ENCODE results near the gene RYK. TPM values are rescaled to one million over a fixed set of nuclear protein-coding genes. Genes with fewer than 3 reads are reported as not detected.
"Not testable (repeated sequence)": the region's sequence is repeated elsewhere in the genome, so short reads cannot be mapped to it uniquely, and the experiment has no call there.

Gene RYK
- total RNA-seq, 1 experiment from 2014 or later = 107 TPM

- no peak for DNase-seq
- Histone ChIP-seq H3K36me3 (no peaks in the 10 kb centered on the region; the same call in 1 of the 2 replicates), H3K9me3 (no peaks in the 10 kb centered on the region), H3K27me3 (no peaks in the 10 kb centered on the region), H3K4me3 (no peak overlapping the region)
Observed at GRCh38 chr3:134236505-134237170, 14.0 kb downstream of the RYK start.

GRCh38 chr3:134235577-134236076, 15.0 kb downstream of the RYK start:
- no peaks in the 10 kb centered on the region for H3K27me3 ChIP-seq
- DNase-seq = no peak
- no peaks in the 10 kb centered on the region for H3K9me3 ChIP-seq
- H3K36me3 ChIP-seq = no peaks in the 10 kb centered on the region; the same call in 1 of the 2 replicates
- H3K4me3 ChIP-seq = no peak overlapping the region

GRCh38 chr3:134232951-134233350, 17.7 kb downstream of the RYK start:
- Histone ChIP-seq H3K9me3 (0 out of 2 replicates have a peak, but pooled peaks cover 1% of the 10 kb centered on the region), H3K27me3 (no peaks in the 10 kb centered on the region), H3K36me3 (no peaks in the 10 kb centered on the region; the same call in 1 of the 2 replicates), H3K4me3 (no peak overlapping the region)
- DNase-seq = no peak

GRCh38 chr3:134232151-134232550, 18.5 kb downstream of the RYK start:
- Histone ChIP-seq H3K4me3 (no peak overlapping the region), H3K36me3 (no peaks in the 10 kb centered on the region), H3K9me3 (0 out of 2 replicates have a peak, but pooled peaks cover 1% of the 10 kb centered on the region), H3K27me3 (no peaks in the 10 kb centered on the region)
- no peak for DNase-seq

GRCh38 chr3:134231131-134231530, 19.5 kb downstream of the RYK start:
- Histone ChIP-seq H3K36me3 (no peaks in the 10 kb centered on the region), H3K9me3 (peaks cover 9% of the 10 kb centered on the region; the same call in 1 of the 2 replicates), H3K27me3 (no peaks in the 10 kb centered on the region), H3K4me3 (no peak overlapping the region)
- DNase-seq = no peak

- H3K9me3 ChIP-seq = peaks cover 10% of the 10 kb centered on the region; the same call in 1 of the 2 replicates
- no peak for DNase-seq
Observed at GRCh38 chr3:134229038-134229437, 21.6 kb downstream of the RYK start.

GRCh38 chr3:134228479-134228878, 22.2 kb downstream of the RYK start:
- Histone ChIP-seq H3K27me3 (no peaks in the 10 kb centered on the region), H3K4me3 (no peak overlapping the region), H3K36me3 (no peaks in the 10 kb centered on the region), H3K9me3 (peaks cover 10% of the 10 kb centered on the region; the same call in 1 of the 2 replicates)
- DNase-seq = no peak

More at GRCh38 chr3:134229038-134229437, 21.6 kb downstream of the RYK start:
- H3K36me3 ChIP-seq = no peaks in the 10 kb centered on the region
- H3K27me3 ChIP-seq = no peaks in the 10 kb centered on the region
- no peak overlapping the region for H3K4me3 ChIP-seq

- peak; percentile 81 for DNase-seq
- no peaks in the 10 kb centered on the region for H3K27me3 ChIP-seq
- peaks cover 10% of the 10 kb centered on the region; the same call in 1 of the 2 replicates for H3K9me3 ChIP-seq
- H3K36me3 ChIP-seq = no peaks in the 10 kb centered on the region
- no peak overlapping the region for H3K4me3 ChIP-seq
Observed at GRCh38 chr3:134228035-134228434, 22.6 kb downstream of the RYK start.

GRCh38 chr3:134224796-134225156, 25.9 kb downstream of the RYK start:
- H3K4me3 ChIP-seq, DNase-seq, H3K36me3 ChIP-seq, H3K9me3 ChIP-seq, H3K27me3 ChIP-seq: not testable (repeated sequence)

GRCh38 chr3:134222835-134223234, 27.8 kb downstream of the RYK start:
- Histone ChIP-seq H3K27me3 (no peaks in the 10 kb centered on the region), H3K4me3 (no peak overlapping the region), H3K9me3 (peaks cover 8% of the 10 kb centered on the region; the same call in 1 of the 2 replicates), H3K36me3 (peaks cover 9% of the 10 kb centered on the region)
- no peak for DNase-seq

- H3K27me3 ChIP-seq = no peaks in the 10 kb centered on the region
- DNase-seq = no peak
- no peak overlapping the region for H3K4me3 ChIP-seq
- no peaks in the 10 kb centered on the region for H3K9me3 ChIP-seq
- H3K36me3 ChIP-seq = peaks cover 12% of the 10 kb centered on the region
Observed at GRCh38 chr3:134216851-134217250, 33.8 kb downstream of the RYK start.

- Histone ChIP-seq H3K27me3 (no peaks in the 10 kb centered on the region), H3K9me3 (no peaks in the 10 kb centered on the region), H3K4me3 (no peak overlapping the region), H3K36me3 (peaks cover 12% of the 10 kb centered on the region)
- no peak for DNase-seq
Observed at GRCh38 chr3:134216191-134216764, 34.4 kb downstream of the RYK start.

- H3K4me3 ChIP-seq = no peak overlapping the region
- H3K9me3 ChIP-seq = no peaks in the 10 kb centered on the region
- no peak for DNase-seq
- H3K36me3 ChIP-seq = peaks cover 25% of the 10 kb centered on the region
- H3K27me3 ChIP-seq = no peaks in the 10 kb centered on the region
Observed at GRCh38 chr3:134214239-134214638, 36.4 kb downstream of the RYK start.

GRCh38 chr3:134212967-134213665, 37.5 kb downstream of the RYK start:
- Histone ChIP-seq H3K4me3 (no peak overlapping the region), H3K27me3 (no peaks in the 10 kb centered on the region), H3K9me3 (no peaks in the 10 kb centered on the region), H3K36me3 (peaks cover 36% of the 10 kb centered on the region)
- DNase-seq = peak; percentile 71

- Histone ChIP-seq H3K4me3 (no peak overlapping the region), H3K9me3 (no peaks in the 10 kb centered on the region), H3K36me3 (peaks cover 36% of the 10 kb centered on the region), H3K27me3 (no peaks in the 10 kb centered on the region)
- peak; percentile 47 for DNase-seq
Observed at GRCh38 chr3:134211797-134212196, 38.9 kb downstream of the RYK start.

GRCh38 chr3:134205451-134205850, 45.2 kb downstream of the RYK start:
- peaks cover 44% of the 10 kb centered on the region for H3K36me3 ChIP-seq
- no peaks in the 10 kb centered on the region for H3K27me3 ChIP-seq
- peaks cover 2% of the 10 kb centered on the region; the same call in 1 of the 2 replicates for H3K9me3 ChIP-seq
- DNase-seq = no peak
- H3K4me3 ChIP-seq = no peak overlapping the region
